VCaP (cell line): ENCODE results near the gene HSD17B13.

Experiments
- H3K27ac ChIP-seq: fragments of 450-650 bp; 2 replicates; pipeline ENCODE4 v1.5.1; 2017
- CTCF ChIP-seq: fragments of 450-650 bp; conservative IDR thresholded peaks from 2 replicates; pipeline ENCODE4 v1.5.1; 2017; ENCODE audit warnings: mild to moderate bottlenecking, moderate library complexity

HSD17B13 gene

GRCh38 chr4:87322754-87323153 lies at the start of gene HSD17B13:
Gene HSD17B13 (minus strand): TSS chr4:87322882. CDS start chr4:87322841, 41 bp downstream.
- H3K27ac ChIP-seq = no peak within 1 kb of the TSS
- TF ChIP-seq CTCF = no peak

GRCh38 chr4:87370068-87370467 lies 47.4 kb upstream of the HSD17B13 start:
- TF ChIP-seq CTCF = no peak
- H3K27ac ChIP-seq = no peak overlapping the region

- TF ChIP-seq CTCF = no peak
These were observed 44.0 kb upstream of the HSD17B13 start for GRCh38 chr4:87366521-87367162.

GRCh38 chr4:87365348-87365747 lies 42.7 kb upstream of the HSD17B13 start:
- peak overlapping the region; percentile 25; the same call in 1 of the 2 replicates for H3K27ac ChIP-seq
- TF ChIP-seq CTCF = no peak

More at GRCh38 chr4:87366521-87367162, 44.0 kb upstream of the HSD17B13 start:
- H3K27ac ChIP-seq = no peak overlapping the region

- TF ChIP-seq CTCF = no peak
- no peak overlapping the region for H3K27ac ChIP-seq
These were observed 40.9 kb upstream of the HSD17B13 start for GRCh38 chr4:87363552-87363951.

GRCh38 chr4:87360338-87360935 lies 37.8 kb upstream of the HSD17B13 start:
- no peak for TF ChIP-seq CTCF
- no peak overlapping the region for H3K27ac ChIP-seq

GRCh38 chr4:87359258-87359657 lies 36.6 kb upstream of the HSD17B13 start:
- TF ChIP-seq CTCF = no peak
- H3K27ac ChIP-seq = no peak overlapping the region
